H1 (cell line): Measurements from ENCODE around the gene ACAP3. TPM values are rescaled to one million over a fixed set of nuclear protein-coding genes. Genes with fewer than 3 reads are reported as not detected.

ENCODE experiments used
- CBX8 ChIP-seq: fragments of 300-800, 300-1000 bp; sonication (generic); IDR thresholded peaks from 2 replicates; pipeline ENCODE4 v1.7.1; 2016; ENCODE audit warnings: low read depth, low read length, borderline replicate concordance
- CHD2 ChIP-seq: IDR thresholded peaks from 2 replicates; pipeline ENCODE4 v1.6.1; 2012; ENCODE audit warnings: low read length, improper control_type of control experiment
- CREB1 ChIP-seq: IDR thresholded peaks from 2 replicates; pipeline ENCODE4 v1.6.1; 2012; ENCODE audit warnings: inconsistent platforms
- EGR1 ChIP-seq: IDR thresholded peaks from 2 replicates; pipeline ENCODE4 v1.6.1; 2011; ENCODE audit warnings: low read depth, low read length, borderline replicate concordance
- EP300 ChIP-seq, 2 experiments: IDR thresholded peaks; 1 replicate in 1 of 2; 2 replicates in 1 of 2; pipeline ENCODE4 v1.6.1; 2011 to 2012; ENCODE audit warnings: low read depth in 2 of 2, low read length in 2 of 2, mild to moderate bottlenecking in 2 of 2, borderline replicate concordance in 1 of 2, inconsistent platforms in 1 of 2, moderate library complexity in 1 of 2
- EZH2 ChIP-seq: fragments of 200-600 bp; sonication (generic); IDR thresholded peaks from 2 replicates; pipeline ENCODE4 v1.7.1; 2012; ENCODE audit warnings: low read depth, mild to moderate bottlenecking, moderate library complexity, low read length, inconsistent platforms; ENCODE audit not compliant: severe bottlenecking
- HDAC2 ChIP-seq, 2 experiments: fragments of 300-600 bp in 1 of 2; sonication (generic) in 1 of 2; IDR thresholded peaks; 2 replicates each; pipeline ENCODE4 v1.6.1; 2011 to 2012; ENCODE audit warnings: low read depth in 2 of 2, low read length in 2 of 2, mild to moderate bottlenecking in 2 of 2, moderate library complexity in 2 of 2, borderline replicate concordance in 1 of 2, inconsistent platforms in 1 of 2
- JUN ChIP-seq: IDR thresholded peaks from 2 replicates; pipeline ENCODE4 v1.6.1; 2011; ENCODE audit warnings: low read depth, mild to moderate bottlenecking, improper control_type of control experiment, low read length
- KDM4A ChIP-seq: IDR thresholded peaks from one replicate; pipeline ENCODE4 v1.7.1; 2012; ENCODE audit warnings: low read depth, mild to moderate bottlenecking, moderate library complexity, low read length, inconsistent platforms; ENCODE audit not compliant: severe bottlenecking
- MAX ChIP-seq: IDR thresholded peaks from 2 replicates; pipeline ENCODE4 v1.6.1; 2012; ENCODE audit warnings: inconsistent platforms
- RAD21 ChIP-seq, 2 experiments: IDR thresholded peaks in 1 of 2; conservative IDR thresholded peaks in 1 of 2; 2 replicates each; pipeline ENCODE4 v1.6.1; 2011; ENCODE audit warnings: low read depth in 2 of 2, low read length in 2 of 2, improper control_type of control experiment in 1 of 2, inconsistent platforms in 1 of 2, mild to moderate bottlenecking in 1 of 2, moderate library complexity in 1 of 2
- SIX5 ChIP-seq: IDR thresholded peaks from 2 replicates; pipeline ENCODE4 v1.6.1; 2011; ENCODE audit warnings: mild to moderate bottlenecking, low read depth, low read length
- SP1 ChIP-seq: IDR thresholded peaks from 2 replicates; pipeline ENCODE4 v1.6.1; 2011; ENCODE audit warnings: low read depth, low read length
- SP2 ChIP-seq: IDR thresholded peaks from 2 replicates; pipeline ENCODE4 v1.6.1; 2012; ENCODE audit warnings: mild to moderate bottlenecking, low read length, inconsistent platforms
- SUZ12 ChIP-seq: fragments of 200-600 bp; sonication (generic); IDR thresholded peaks from 2 replicates; pipeline ENCODE4 v1.6.1; 2012; ENCODE audit warnings: mild to moderate bottlenecking, inconsistent platforms, low read length, moderate library complexity, mixed read lengths
- TAF7 ChIP-seq: optimal IDR thresholded peaks from 2 replicates; pipeline ENCODE3; 2011; ENCODE audit warnings: low read depth, mild to moderate bottlenecking, inconsistent platforms, low read length, moderate library complexity, borderline replicate concordance
- TBP ChIP-seq: IDR thresholded peaks from 2 replicates; pipeline ENCODE4 v1.6.1; 2011; ENCODE audit warnings: low read depth, low read length, improper control_type of control experiment
- ZNF274 ChIP-seq: IDR thresholded peaks from 2 replicates; pipeline ENCODE4 v1.7.0; 2012; ENCODE audit warnings: low read length, borderline replicate concordance; ENCODE audit errors: extremely low read depth
- polyA plus RNA-seq, 7 experiments: library from polyadenylated mRNA; depleted of rRNA in 3 of 7; stranded (reverse) in 5 of 7; unstranded in 2 of 7; fragments of >200 nt in 5 of 7; fragments of 200-250 nt in 2 of 7; gene quantifications; 1 replicate in 5 of 7; 2 replicates in 1 of 7; 4 replicates in 1 of 7; pipeline versions ENCODE4 v1.2.1 to v1.2.3, GENCODE V29; 2011 to 2013; ENCODE audit warnings: missing spikeins in 2 of 7, mixed read lengths in 2 of 7
- total RNA-seq: library from RNA; stranded (reverse); fragmentation: NEBNext Ultra II Directional; extraction: Animal tissue kit (Norgen Biotek cat#: 25700); gene quantifications from 2 replicates; pipeline ENCODE4 v1.2.1, GENCODE V29; 2021
- TF ChIP-seq, protein P1 (sequence below), 3 experiments: IDR thresholded peaks; 1 replicate in 2 of 3; 2 replicates in 1 of 3; pipeline versions ENCODE4 v1.5.1 to v1.6.1; 2011; ENCODE audit warnings: low read length in 3 of 3, mild to moderate bottlenecking in 3 of 3, inconsistent platforms in 2 of 3, low read depth in 1 of 3, moderate library complexity in 1 of 3; ENCODE audit not compliant: insufficient read depth in 1 of 3; ENCODE audit errors: control extremely low read depth in 1 of 3
- TF ChIP-seq, protein P2 (sequence below): IDR thresholded peaks from 2 replicates; pipeline ENCODE4 v1.6.1; 2011; ENCODE audit warnings: low read depth, mild to moderate bottlenecking, low read length; ENCODE audit not compliant: insufficient read depth

ACAP3 gene
- total and polyA plus RNA-seq, 2 of the 8 experiments (the other 6 are each of a cell fraction or from before 2014, with no cell fraction given), result 14.8 to 28.3 TPM

DNA sequence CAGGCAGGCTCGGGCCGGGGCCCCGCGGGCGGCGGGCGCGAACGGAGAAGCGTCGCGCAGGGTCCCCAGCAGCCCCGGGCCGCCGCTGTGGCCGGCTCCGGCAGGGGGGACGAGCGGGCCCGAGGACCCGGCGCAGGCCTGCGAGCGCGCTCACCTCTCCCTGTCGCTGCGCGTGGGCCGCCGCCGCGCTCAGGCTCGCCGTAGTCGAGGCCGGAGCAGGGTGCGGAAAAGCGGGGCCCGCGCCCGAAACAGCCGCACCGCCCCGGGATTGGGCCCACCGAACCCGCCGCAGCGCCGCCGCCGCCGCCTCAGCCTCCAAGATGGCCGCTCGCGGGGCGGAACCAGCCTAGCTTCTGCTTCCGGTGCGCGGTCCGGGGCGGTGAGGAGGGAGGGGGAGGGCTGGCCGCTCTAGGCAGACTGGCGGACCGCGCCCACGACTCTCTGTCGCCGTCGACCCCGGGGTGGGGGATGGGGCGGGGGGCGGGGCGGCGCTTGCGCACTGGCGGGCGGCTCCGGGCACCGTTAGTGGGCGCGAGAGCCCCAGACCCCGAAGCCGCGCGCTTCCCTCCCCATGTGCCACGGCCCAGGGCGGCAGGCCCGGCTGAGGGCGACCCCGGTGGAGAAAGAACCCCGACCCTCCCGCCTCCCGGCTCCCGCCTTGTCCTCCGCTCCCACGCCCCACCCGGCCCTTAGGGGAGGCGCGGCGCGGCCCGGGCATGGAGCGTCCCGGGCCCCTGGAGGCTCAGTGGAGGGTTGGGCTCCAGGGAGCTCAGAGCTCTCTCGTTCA lies 34.0 kb downstream of the ACAP3 start, which contains the start of gene UBE2J2 (continued):
- TF ChIP-seq, protein P1, sequence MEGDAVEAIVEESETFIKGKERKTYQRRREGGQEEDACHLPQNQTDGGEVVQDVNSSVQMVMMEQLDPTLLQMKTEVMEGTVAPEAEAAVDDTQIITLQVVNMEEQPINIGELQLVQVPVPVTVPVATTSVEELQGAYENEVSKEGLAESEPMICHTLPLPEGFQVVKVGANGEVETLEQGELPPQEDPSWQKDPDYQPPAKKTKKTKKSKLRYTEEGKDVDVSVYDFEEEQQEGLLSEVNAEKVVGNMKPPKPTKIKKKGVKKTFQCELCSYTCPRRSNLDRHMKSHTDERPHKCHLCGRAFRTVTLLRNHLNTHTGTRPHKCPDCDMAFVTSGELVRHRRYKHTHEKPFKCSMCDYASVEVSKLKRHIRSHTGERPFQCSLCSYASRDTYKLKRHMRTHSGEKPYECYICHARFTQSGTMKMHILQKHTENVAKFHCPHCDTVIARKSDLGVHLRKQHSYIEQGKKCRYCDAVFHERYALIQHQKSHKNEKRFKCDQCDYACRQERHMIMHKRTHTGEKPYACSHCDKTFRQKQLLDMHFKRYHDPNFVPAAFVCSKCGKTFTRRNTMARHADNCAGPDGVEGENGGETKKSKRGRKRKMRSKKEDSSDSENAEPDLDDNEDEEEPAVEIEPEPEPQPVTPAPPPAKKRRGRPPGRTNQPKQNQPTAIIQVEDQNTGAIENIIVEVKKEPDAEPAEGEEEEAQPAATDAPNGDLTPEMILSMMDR (IDR thresholded peaks at IDR 0.05; ENCODE audit: control extremely low read depth in 1 of 3, insufficient read depth in 1 of 3, low read depth in 1 of 3, low read length in 3 of 3), result no peak
- peak; percentile 77 for TF ChIP-seq EGR1
- 0 out of 2 replicates have a peak, but pooled peaks have one; percentile 45 for TF ChIP-seq MAX
- no peak for TF ChIP-seq CBX8
- TF ChIP-seq SIX5, result no peak
- no peak for TF ChIP-seq RAD21 (IDR thresholded peaks at IDR 0.05 in 1 of 2, conservative IDR thresholded peaks at IDR 0.05 in 1 of 2; ENCODE audit: low read depth in 2 of 2, low read length in 2 of 2)
- peak; percentile 65; the same call in 1 of the 2 replicates for TF ChIP-seq TBP
- no peak for TF ChIP-seq SUZ12
- no peak for TF ChIP-seq EZH2
- TF ChIP-seq, protein P2, sequence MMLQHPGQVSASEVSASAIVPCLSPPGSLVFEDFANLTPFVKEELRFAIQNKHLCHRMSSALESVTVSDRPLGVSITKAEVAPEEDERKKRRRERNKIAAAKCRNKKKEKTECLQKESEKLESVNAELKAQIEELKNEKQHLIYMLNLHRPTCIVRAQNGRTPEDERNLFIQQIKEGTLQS, result no peak
- TF ChIP-seq EP300 (IDR thresholded peaks at IDR 0.05; ENCODE audit: borderline replicate concordance in 1 of 2, low read depth in 2 of 2, low read length in 2 of 2), result peak in 1 of 2 experiments; percentile 60; a peak in 1 of 3 replicates
- no peak for TF ChIP-seq ZNF274
- TF ChIP-seq KDM4A, result peak; percentile 62
- TF ChIP-seq SP1, result no peak
- no peak for TF ChIP-seq JUN
- TF ChIP-seq TAF7, result peak; percentile 28
- TF ChIP-seq CREB1, result peak; percentile 75
- peak; percentile 77 for TF ChIP-seq SP2
- no peak for TF ChIP-seq CHD2
- TF ChIP-seq HDAC2 (IDR thresholded peaks at IDR 0.05; ENCODE audit: borderline replicate concordance in 1 of 2, low read depth in 2 of 2, low read length in 2 of 2), result no peak
